IPS-15b (cell line): ENCODE data around the gene LRRC30.

Experiments used
- H3K27me3 ChIP-seq: one replicate; pipeline ENCODE4 v1.6.1; 2013; ENCODE audit warnings: low read length; ENCODE audit not compliant: control insufficient read depth, insufficient read depth
- H3K36me3 ChIP-seq: one replicate; pipeline ENCODE4 v1.6.1; 2013; ENCODE audit warnings: low read length; ENCODE audit not compliant: control insufficient read depth, insufficient read depth
- H3K4me1 ChIP-seq: one replicate; pipeline ENCODE4 v1.6.1; 2013; ENCODE audit warnings: mild to moderate bottlenecking, low read length; ENCODE audit not compliant: control insufficient read depth, insufficient read depth
- H3K4me3 ChIP-seq: one replicate; pipeline ENCODE4 v1.5.1; 2013; ENCODE audit warnings: low read depth, low read length
- H3K9ac ChIP-seq: one replicate; pipeline ENCODE4 v1.6.1; 2013; ENCODE audit warnings: low read depth, mild to moderate bottlenecking, low read length
- H3K9me3 ChIP-seq: one replicate; pipeline ENCODE4 v1.6.1; 2013; ENCODE audit warnings: mild to moderate bottlenecking, low read length; ENCODE audit not compliant: control insufficient read depth, insufficient read depth

LRRC30 gene

GRCh38 chr18:7242926-7243325 lies 12.0 kb downstream of the LRRC30 start:
- Histone ChIP-seq H3K9me3 (no peaks in the 10 kb centered on the region), H3K27me3 (no peaks in the 10 kb centered on the region), H3K36me3 (no peaks in the 10 kb centered on the region), H3K9ac (no peak overlapping the region), H3K4me3 (no peak overlapping the region), H3K4me1 (no peaks in the 10 kb centered on the region)

- Histone ChIP-seq H3K4me1 (no peaks in the 10 kb centered on the region), H3K36me3 (no peaks in the 10 kb centered on the region), H3K9ac (no peak overlapping the region), H3K27me3 (no peaks in the 10 kb centered on the region), H3K4me3 (no peak overlapping the region), H3K9me3 (no peaks in the 10 kb centered on the region)
Measured at GRCh38 chr18:7248877-7249276, 18.0 kb downstream of the LRRC30 start.

DNA sequence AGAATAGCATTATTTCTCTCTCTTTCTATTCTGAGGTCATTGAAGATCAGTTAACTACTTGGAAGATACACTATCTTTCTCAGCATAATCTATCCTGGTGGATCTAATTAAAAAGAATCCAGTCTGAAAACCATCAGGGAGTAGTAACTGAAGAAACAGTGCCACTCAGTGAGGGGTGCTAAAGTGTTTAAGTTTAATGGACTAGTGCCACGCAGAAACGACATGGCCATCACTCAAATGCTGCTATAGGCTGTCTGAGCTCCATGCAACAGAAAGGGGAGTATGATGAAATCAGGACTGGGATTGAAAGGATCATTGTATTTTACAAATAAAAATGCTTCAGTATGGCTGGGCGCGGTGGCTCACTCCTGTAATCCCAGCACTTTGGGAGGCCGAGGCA lies 23.3 kb downstream of the LRRC30 start:
- H3K9me3 ChIP-seq = no peaks in the 10 kb centered on the region
- no peaks in the 10 kb centered on the region for H3K36me3 ChIP-seq
- H3K27me3 ChIP-seq = no peaks in the 10 kb centered on the region
- H3K4me1 ChIP-seq = no peaks in the 10 kb centered on the region
- no peak overlapping the region for H3K9ac ChIP-seq
- no peak overlapping the region for H3K4me3 ChIP-seq

- H3K27me3 ChIP-seq = no peaks in the 10 kb centered on the region
- no peak overlapping the region for H3K4me3 ChIP-seq
- no peaks in the 10 kb centered on the region for H3K4me1 ChIP-seq
- no peaks in the 10 kb centered on the region for H3K9me3 ChIP-seq
- no peak overlapping the region for H3K9ac ChIP-seq
- no peaks in the 10 kb centered on the region for H3K36me3 ChIP-seq
Measured at GRCh38 chr18:7255054-7255453, 24.2 kb downstream of the LRRC30 start.

DNA sequence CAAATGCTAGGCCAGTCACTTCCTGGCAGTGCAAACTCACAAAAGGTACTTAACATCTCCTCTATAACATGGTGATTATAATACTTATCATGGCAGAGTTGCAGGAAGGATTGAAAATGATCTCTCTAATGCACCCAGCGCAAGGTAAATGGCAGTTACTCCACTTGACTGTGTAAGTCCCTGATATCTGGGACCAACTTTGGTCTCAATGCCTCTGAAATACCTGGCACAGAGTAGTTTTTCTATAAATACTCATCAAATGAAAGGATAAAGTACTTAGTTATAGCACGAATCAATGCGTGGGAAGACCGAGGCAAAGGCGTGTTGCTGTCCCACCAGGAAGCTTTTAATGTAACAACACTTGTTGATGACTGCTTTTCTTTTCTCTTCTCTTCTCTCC lies 24.8 kb downstream of the LRRC30 start:
- H3K27me3 ChIP-seq = no peaks in the 10 kb centered on the region
- no peaks in the 10 kb centered on the region for H3K36me3 ChIP-seq
- no peak overlapping the region for H3K9ac ChIP-seq
- no peaks in the 10 kb centered on the region for H3K9me3 ChIP-seq
- no peaks in the 10 kb centered on the region for H3K4me1 ChIP-seq
- no peak overlapping the region for H3K4me3 ChIP-seq

- Histone ChIP-seq H3K36me3 (no peaks in the 10 kb centered on the region), H3K4me1 (no peaks in the 10 kb centered on the region), H3K27me3 (no peaks in the 10 kb centered on the region), H3K4me3 (no peak overlapping the region), H3K9ac (no peak overlapping the region), H3K9me3 (no peaks in the 10 kb centered on the region)
Measured at GRCh38 chr18:7256618-7257425, 25.9 kb downstream of the LRRC30 start.

DNA sequence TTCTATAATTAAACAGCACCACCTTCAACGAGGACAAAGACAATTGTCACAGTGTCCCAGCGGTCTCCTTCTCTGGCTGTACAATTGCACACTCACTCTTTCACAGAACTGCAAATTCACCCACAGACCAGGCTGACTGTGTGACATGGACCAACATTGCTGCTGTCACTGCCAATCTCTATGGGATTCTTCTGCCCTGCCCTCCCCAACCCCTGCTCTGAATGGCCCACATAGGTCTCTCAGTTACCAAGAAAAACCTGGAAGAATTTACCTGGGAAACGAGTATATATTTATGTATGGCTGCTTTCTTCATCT lies 26.5 kb downstream of the LRRC30 start:
- no peak overlapping the region for H3K4me3 ChIP-seq

GRCh38 chr18:7259475-7259874 lies 28.6 kb downstream of the LRRC30 start:
- no peaks in the 10 kb centered on the region for H3K4me1 ChIP-seq
- H3K27me3 ChIP-seq = no peaks in the 10 kb centered on the region
- no peaks in the 10 kb centered on the region for H3K9me3 ChIP-seq
- H3K36me3 ChIP-seq = no peaks in the 10 kb centered on the region
- no peak overlapping the region for H3K9ac ChIP-seq
- H3K4me3 ChIP-seq = no peak overlapping the region

More for the DNA sequence above, 26.5 kb downstream of the LRRC30 start:
- Histone ChIP-seq H3K4me1 (no peaks in the 10 kb centered on the region), H3K27me3 (no peaks in the 10 kb centered on the region), H3K9me3 (no peaks in the 10 kb centered on the region), H3K36me3 (no peaks in the 10 kb centered on the region), H3K9ac (no peak overlapping the region)

GRCh38 chr18:7261199-7261598 lies 30.3 kb downstream of the LRRC30 start:
- no peaks in the 10 kb centered on the region for H3K36me3 ChIP-seq
- H3K4me3 ChIP-seq = no peak overlapping the region
- no peaks in the 10 kb centered on the region for H3K27me3 ChIP-seq
- H3K9me3 ChIP-seq = no peaks in the 10 kb centered on the region
- no peak overlapping the region for H3K9ac ChIP-seq
- no peaks in the 10 kb centered on the region for H3K4me1 ChIP-seq

DNA sequence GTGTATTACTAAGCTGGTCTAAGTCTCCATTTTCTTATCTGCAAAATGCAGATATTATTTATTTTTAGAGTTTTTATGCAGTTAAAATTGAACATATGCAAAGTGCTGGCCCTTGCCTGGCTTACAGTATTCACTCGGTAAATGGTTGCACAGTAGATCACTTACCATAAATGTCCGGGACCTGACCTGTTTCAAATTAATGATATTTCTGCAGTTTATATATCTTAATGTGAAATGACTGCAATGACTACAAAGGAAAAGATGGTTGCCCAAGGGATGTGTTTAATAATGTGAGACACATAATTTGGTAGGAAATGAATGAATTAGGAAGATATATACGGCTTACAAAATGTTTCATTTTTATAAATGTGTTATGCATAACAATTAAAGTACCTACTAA lies 37.1 kb downstream of the LRRC30 start:
- no peak overlapping the region for H3K4me3 ChIP-seq
- H3K4me1 ChIP-seq = no peaks in the 10 kb centered on the region
- no peaks in the 10 kb centered on the region for H3K36me3 ChIP-seq
- H3K9ac ChIP-seq = no peak overlapping the region
- no peaks in the 10 kb centered on the region for H3K27me3 ChIP-seq
- no peaks in the 10 kb centered on the region for H3K9me3 ChIP-seq

GRCh38 chr18:7269942-7270341 lies 39.1 kb downstream of the LRRC30 start:
- no peaks in the 10 kb centered on the region for H3K27me3 ChIP-seq
- no peaks in the 10 kb centered on the region for H3K9me3 ChIP-seq
- no peaks in the 10 kb centered on the region for H3K36me3 ChIP-seq
- peaks cover 2% of the 10 kb centered on the region for H3K4me1 ChIP-seq
- H3K4me3 ChIP-seq = no peak overlapping the region
- no peak overlapping the region for H3K9ac ChIP-seq

GRCh38 chr18:7272311-7273049 lies 41.6 kb downstream of the LRRC30 start:
- Histone ChIP-seq H3K9ac (no peak overlapping the region), H3K4me3 (no peak overlapping the region), H3K36me3 (no peaks in the 10 kb centered on the region), H3K4me1 (peaks cover 2% of the 10 kb centered on the region), H3K27me3 (no peaks in the 10 kb centered on the region), H3K9me3 (no peaks in the 10 kb centered on the region)
